Measurements from ENCODE around the gene TRIM41. TPM values are rescaled to one million over a fixed set of nuclear protein-coding genes. Genes with fewer than 3 reads are reported as not detected.

Gene TRIM41
- total and polyA plus RNA-seq, 9 of the 15 experiments (the other 6 are each of a cell fraction or from before 2014, with no cell fraction given), result 1.8 to 47.6 (median 20.9) TPM

DNA sequence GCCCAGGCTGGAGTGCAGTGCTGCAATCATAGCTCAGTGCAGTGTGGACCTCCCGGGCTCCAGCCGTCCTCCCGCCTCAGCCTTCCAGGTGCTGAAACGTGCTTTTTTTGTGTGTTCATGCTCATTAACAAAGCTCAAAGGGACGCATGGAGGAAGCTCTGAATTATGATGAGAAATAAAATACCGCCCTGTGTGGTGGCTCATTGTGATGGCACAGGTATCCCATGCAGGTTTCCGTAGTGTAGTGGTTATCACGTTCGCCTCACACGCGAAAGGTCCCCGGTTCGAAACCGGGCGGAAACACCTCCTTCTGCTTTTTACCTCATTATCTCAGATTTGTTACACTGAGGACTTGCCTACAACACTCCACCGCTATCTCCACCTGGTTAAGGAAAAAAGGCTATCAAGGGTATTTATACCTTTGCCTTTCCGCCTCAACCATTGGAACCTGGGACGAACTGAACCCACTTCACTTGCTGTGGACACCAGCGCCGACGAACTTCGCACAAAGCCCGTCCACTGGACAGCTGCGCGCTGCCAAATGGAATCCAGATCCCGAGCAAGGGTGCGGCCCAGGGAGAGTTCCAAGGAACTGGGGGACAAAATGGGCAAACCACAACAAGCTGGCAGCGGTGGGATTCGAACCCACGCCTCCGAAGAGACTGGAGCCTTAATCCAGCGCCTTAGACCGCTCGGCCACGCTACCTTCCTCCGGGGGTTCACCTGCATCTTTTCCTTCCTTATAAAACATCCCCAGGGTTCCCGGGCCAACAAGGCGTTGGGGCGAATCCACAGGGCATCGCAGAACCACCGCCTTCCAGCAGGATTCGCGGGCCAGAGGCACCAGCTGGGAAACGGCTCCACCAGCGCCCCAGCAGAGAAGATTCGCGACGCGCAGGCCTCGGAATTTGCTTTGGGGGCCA lies 49.4 kb upstream of the TRIM41 start (continued):
- TF ChIP-seq, protein P1, sequence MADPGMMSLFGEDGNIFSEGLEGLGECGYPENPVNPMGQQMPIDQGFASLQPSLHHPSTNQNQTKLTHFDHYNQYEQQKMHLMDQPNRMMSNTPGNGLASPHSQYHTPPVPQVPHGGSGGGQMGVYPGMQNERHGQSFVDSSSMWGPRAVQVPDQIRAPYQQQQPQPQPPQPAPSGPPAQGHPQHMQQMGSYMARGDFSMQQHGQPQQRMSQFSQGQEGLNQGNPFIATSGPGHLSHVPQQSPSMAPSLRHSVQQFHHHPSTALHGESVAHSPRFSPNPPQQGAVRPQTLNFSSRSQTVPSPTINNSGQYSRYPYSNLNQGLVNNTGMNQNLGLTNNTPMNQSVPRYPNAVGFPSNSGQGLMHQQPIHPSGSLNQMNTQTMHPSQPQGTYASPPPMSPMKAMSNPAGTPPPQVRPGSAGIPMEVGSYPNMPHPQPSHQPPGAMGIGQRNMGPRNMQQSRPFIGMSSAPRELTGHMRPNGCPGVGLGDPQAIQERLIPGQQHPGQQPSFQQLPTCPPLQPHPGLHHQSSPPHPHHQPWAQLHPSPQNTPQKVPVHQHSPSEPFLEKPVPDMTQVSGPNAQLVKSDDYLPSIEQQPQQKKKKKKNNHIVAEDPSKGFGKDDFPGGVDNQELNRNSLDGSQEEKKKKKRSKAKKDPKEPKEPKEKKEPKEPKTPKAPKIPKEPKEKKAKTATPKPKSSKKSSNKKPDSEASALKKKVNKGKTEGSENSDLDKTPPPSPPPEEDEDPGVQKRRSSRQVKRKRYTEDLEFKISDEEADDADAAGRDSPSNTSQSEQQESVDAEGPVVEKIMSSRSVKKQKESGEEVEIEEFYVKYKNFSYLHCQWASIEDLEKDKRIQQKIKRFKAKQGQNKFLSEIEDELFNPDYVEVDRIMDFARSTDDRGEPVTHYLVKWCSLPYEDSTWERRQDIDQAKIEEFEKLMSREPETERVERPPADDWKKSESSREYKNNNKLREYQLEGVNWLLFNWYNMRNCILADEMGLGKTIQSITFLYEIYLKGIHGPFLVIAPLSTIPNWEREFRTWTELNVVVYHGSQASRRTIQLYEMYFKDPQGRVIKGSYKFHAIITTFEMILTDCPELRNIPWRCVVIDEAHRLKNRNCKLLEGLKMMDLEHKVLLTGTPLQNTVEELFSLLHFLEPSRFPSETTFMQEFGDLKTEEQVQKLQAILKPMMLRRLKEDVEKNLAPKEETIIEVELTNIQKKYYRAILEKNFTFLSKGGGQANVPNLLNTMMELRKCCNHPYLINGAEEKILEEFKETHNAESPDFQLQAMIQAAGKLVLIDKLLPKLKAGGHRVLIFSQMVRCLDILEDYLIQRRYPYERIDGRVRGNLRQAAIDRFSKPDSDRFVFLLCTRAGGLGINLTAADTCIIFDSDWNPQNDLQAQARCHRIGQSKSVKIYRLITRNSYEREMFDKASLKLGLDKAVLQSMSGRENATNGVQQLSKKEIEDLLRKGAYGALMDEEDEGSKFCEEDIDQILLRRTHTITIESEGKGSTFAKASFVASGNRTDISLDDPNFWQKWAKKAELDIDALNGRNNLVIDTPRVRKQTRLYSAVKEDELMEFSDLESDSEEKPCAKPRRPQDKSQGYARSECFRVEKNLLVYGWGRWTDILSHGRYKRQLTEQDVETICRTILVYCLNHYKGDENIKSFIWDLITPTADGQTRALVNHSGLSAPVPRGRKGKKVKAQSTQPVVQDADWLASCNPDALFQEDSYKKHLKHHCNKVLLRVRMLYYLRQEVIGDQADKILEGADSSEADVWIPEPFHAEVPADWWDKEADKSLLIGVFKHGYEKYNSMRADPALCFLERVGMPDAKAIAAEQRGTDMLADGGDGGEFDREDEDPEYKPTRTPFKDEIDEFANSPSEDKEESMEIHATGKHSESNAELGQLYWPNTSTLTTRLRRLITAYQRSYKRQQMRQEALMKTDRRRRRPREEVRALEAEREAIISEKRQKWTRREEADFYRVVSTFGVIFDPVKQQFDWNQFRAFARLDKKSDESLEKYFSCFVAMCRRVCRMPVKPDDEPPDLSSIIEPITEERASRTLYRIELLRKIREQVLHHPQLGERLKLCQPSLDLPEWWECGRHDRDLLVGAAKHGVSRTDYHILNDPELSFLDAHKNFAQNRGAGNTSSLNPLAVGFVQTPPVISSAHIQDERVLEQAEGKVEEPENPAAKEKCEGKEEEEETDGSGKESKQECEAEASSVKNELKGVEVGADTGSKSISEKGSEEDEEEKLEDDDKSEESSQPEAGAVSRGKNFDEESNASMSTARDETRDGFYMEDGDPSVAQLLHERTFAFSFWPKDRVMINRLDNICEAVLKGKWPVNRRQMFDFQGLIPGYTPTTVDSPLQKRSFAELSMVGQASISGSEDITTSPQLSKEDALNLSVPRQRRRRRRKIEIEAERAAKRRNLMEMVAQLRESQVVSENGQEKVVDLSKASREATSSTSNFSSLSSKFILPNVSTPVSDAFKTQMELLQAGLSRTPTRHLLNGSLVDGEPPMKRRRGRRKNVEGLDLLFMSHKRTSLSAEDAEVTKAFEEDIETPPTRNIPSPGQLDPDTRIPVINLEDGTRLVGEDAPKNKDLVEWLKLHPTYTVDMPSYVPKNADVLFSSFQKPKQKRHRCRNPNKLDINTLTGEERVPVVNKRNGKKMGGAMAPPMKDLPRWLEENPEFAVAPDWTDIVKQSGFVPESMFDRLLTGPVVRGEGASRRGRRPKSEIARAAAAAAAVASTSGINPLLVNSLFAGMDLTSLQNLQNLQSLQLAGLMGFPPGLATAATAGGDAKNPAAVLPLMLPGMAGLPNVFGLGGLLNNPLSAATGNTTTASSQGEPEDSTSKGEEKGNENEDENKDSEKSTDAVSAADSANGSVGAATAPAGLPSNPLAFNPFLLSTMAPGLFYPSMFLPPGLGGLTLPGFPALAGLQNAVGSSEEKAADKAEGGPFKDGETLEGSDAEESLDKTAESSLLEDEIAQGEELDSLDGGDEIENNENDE (IDR thresholded peaks at IDR 0.05; ENCODE audit: low read depth, low read length), result no peak
- TF ChIP-seq ZNF551 (CRISPR knock-in tag; IDR thresholded peaks at IDR 0.05) (no peak), PHF20 (IDR thresholded peaks at IDR 0.05; ENCODE audit: partially characterized antibody) (peak; percentile 39)

Data from K562 (cell line).